Transverse colon (tissue), 3 donors: ENCODE measurements around the gene HMMR.

Experiments
- EP300 ChIP-seq: sonication (generic); formaldehyde crosslinking; IDR thresholded peaks from one replicate; pipeline ENCODE4 v1.6.1; 2017; ENCODE audit warnings: antibody characterized with exemption, low read depth
- TF ChIP-seq, protein P1 (sequence below), 5 experiments: fragments of 200-600 bp in 3 of 5; fragments of 450-650 bp in 2 of 5; sonication (generic) in 3 of 5; IDR thresholded peaks; 1 replicate in 2 of 5; 2 replicates in 3 of 5; pipeline ENCODE4 v1.5.1; 2016 to 2017; ENCODE audit warnings: antibody characterized with exemption in 5 of 5, inconsistent platforms in 3 of 5, mild to moderate bottlenecking in 2 of 5, moderate library complexity in 1 of 5

DNA sequence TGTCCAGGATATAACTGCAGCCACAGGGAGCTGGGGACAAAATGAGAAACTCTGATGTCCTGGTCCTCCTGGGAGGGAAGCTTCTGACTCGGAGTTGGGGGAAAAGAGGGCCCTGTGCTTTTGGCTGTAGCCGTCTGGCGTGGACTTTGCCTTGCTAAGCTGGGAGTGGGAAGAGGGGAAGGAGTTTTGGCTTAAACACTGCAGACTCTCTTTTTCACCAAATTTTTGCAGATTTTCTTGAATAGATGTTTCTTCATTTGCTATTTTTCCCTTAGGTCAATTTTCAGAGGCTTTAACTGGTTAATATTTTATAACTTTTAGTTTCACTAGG is 29.3 kb downstream of the HMMR start:
- TF ChIP-seq, protein P1, sequence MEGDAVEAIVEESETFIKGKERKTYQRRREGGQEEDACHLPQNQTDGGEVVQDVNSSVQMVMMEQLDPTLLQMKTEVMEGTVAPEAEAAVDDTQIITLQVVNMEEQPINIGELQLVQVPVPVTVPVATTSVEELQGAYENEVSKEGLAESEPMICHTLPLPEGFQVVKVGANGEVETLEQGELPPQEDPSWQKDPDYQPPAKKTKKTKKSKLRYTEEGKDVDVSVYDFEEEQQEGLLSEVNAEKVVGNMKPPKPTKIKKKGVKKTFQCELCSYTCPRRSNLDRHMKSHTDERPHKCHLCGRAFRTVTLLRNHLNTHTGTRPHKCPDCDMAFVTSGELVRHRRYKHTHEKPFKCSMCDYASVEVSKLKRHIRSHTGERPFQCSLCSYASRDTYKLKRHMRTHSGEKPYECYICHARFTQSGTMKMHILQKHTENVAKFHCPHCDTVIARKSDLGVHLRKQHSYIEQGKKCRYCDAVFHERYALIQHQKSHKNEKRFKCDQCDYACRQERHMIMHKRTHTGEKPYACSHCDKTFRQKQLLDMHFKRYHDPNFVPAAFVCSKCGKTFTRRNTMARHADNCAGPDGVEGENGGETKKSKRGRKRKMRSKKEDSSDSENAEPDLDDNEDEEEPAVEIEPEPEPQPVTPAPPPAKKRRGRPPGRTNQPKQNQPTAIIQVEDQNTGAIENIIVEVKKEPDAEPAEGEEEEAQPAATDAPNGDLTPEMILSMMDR (IDR thresholded peaks at IDR 0.05), result no peak
- no peak for TF ChIP-seq EP300
